HG02943 (cell line): Measurements from ENCODE around the gene IL17D.
"Not testable (repeated sequence)": the region's sequence is repeated elsewhere in the genome, so short reads cannot be mapped to it uniquely, and the experiment has no call there.

Source experiments
- ATAC-seq: cut with Tn5 transposase; IDR thresholded peaks from one replicate; pipeline ENCODE4 v1.9.1; 2021; ENCODE audit warnings: mild to moderate bottlenecking, low read depth, moderate library complexity; ENCODE audit not compliant: unreplicated experiment

IL17D gene, protein sequence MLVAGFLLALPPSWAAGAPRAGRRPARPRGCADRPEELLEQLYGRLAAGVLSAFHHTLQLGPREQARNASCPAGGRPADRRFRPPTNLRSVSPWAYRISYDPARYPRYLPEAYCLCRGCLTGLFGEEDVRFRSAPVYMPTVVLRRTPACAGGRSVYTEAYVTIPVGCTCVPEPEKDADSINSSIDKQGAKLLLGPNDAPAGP

DNA sequence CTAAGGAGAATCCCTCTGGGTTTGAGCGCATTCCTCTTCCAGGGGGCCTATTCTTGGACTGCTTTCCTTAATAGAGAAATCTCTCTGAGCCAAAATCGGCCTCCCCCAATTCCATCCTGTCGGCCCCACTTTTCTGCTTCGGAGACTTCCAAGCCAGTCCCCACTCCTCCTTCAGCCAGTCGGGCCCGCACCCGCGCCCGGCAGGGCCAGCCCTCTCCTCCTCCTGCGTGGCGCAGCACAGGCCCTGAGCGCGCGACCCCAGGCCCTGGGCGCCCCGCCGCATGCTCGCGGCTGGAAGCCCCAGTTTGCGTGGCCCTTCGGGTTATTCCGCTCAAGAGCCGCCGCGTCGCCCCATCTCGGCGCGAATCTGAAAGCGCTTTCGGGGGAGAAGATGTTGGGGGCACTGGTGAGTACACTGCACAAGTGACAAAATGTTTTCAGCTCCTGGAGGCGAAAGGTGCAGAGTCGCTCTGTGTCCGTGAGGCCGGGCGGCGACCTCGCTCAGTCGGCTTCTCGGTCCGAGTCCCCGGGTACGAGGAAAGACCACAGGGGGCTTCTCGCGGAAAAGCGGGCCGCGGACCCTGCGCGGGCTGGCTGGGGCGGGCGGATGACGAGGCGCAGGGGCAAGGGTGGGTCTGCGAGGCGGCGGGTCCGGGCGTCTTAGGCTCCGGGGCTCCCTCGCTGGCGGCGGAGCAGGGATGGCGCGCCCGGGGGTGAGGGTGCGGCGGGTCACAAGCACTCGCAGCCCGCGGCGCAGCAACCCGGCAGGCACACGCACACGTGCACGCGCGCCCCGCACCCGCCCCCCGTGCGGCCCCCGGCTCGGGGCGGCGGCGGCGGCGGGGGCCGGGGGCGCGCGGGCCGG is at the start of gene IL17D:
TSS of gene IL17D (plus strand) at position 785 of the 865 bp plus-strand sequence. CDS start 303 bp downstream, outside the sequence.
- peak; percentile 35 for ATAC-seq

DNA sequence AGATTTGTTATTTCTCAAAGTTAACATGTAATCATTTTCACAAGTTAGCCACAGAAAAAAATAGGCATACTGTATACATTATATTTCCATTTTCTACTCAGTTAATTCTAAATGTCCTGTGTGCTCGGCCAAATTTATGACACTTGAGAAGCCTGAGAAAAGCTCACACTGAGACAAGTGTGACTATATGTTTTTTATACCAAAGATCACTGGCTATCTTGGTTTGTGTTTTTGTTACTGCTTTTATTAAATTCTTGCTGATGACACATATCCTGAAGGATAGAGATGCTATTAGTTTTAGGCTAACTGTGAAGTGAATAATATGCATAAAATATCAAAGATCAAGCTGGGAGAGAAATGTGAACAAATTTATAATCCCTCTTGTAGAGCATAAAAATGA is 49.3 kb upstream of the IL17D start:
- ATAC-seq = no peak

DNA sequence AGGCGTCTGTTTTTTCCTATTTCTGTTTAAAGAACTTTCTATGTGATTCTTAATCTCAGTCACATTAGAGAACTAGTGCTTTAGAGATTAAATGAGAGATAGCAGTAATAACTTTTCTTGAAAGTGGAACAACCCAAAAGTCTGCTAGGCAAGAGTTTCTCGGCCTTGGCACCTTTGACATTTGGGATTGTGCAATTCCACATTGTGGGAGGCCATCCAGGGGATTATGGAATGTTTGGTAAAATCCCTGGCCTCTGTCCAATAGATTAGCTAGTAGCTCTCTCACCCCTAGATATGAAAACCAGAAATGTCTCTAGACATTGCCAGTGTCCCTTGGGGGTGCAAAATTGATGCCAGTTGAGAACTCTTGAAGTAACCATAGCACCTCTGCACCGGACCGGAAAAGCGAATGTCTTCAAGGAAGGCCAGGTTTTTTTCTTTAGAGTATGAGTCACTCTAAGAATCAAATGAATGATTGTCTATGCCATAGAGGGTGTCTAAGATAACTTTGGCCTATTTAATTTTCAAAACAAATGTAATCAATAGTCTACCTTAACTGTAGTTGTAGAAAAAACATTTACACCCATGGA is 45.0 kb upstream of the IL17D start:
- ATAC-seq = no peak

DNA sequence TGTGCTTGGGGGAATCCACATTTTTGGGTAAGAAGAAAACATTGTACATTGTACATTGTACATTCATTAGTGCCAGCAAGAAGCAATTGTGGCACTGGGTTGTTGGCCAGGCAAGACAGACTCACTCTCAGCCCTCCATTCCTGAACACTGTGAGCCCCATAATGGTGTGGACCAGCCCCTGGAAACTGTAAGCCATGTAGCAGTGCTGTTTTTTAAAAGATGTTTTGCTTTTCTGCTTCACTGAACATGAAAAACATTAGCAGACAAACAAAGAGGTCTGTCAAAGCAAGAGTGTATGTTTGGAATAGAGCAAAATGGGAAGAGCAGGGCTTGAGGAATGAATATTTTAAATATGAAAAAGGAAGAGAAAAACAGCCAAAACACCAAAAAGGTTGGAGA is 39.1 kb upstream of the IL17D start:
- ATAC-seq = no peak

DNA sequence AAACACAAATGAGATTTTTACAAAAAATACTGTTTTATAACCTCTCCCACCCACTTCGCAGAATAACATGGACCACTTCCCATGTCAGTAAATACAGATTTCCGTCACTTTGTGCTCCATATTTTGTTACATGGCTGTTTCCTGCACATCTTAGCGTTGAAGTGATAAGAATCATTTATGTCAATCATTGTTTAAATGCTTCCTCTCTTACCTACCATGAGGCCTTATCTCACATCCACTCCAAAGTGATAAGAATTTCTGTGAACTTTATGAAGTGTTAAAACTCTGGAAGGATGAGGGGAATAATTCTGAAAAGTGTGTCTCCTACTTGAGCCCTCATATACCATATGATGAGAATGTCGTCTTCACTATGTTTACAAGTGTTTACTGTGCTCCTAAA is 36.6 kb upstream of the IL17D start:
- no peak for ATAC-seq

DNA sequence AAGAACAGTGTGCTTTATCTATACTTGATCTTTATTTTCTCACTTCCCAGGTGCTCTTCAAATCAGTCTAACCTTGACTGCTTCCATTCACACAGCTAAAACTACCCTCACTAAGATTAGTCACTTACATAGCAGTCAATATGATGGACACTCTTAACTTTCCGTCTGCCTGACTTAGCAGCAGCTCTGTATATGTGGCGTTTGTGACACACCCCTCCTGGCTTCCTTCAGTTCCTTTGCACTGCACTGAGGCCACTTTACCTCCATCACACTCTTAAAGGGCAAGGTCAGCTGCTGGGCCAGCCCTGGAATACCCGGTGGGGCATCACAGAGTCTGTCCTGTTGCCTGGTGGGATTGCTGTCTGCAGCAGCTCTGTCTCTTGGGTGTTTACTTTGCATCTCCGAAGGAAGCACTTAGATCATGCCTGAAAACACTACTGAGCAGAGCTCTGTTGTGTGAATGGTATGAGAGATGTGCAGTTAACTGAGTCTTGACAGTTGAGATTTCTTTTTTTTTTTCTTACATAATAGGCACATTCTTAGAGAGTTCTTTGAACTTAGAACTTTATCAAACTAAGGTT is 35.6 kb upstream of the IL17D start:
- no peak for ATAC-seq

DNA sequence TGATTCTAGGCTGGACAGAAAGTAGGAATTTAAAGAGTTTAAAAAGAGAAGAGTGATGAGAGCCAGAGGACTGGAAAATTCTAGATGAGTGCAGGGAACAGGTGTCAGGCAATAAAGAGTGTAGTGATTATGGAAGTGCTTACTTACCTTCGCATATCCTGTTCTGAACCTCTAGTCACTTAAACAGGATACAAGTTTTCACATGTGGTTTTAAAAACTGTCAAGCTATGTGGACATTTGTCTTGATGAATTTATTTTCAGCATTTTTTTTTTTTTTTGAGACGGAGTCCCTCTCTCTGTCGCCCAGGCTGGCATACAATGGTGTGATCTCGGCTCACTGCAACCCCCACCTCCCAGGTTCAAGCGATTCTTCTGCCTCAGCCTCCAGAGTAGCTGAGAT is 34.3 kb upstream of the IL17D start:
- ATAC-seq = no peak

DNA sequence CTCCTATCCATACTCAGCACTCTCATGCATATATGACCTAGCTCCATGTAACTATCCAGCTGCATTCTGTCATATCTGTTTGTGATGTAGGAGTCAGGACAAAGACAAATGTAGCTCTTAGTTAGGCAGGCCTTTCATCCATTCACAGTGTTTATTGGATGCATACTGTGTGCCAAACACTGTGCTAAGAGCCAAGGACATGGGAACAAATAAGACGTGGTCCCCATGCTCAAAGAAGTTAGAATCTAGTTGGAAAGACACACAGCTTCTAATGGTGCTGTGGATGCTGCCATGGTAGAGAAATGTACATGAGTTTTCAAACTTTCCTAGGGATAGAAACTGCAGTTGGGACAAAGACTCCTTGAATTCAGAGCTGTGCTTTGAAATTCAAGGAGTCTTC is 31.7 kb upstream of the IL17D start:
- no peak for ATAC-seq

DNA sequence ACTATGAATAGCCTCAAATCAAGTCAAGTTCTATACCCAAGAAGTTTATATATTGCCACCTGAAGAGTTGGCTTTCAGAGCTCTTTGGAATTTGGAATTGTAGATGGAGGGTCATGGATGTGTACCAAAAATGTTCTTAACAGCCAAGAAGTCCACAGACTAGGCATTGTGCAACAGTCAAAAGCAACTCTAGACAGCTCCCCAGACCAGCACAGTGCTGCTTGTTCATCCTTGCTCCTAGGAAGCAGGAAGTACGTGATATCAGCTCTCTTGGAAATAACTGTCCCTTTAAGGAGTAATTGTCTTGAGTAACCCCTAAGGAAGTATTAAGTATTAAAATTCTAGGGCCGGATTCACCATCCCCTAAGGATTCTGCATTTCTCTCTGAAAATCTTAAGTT is 30.7 kb upstream of the IL17D start:
- ATAC-seq = no peak

DNA sequence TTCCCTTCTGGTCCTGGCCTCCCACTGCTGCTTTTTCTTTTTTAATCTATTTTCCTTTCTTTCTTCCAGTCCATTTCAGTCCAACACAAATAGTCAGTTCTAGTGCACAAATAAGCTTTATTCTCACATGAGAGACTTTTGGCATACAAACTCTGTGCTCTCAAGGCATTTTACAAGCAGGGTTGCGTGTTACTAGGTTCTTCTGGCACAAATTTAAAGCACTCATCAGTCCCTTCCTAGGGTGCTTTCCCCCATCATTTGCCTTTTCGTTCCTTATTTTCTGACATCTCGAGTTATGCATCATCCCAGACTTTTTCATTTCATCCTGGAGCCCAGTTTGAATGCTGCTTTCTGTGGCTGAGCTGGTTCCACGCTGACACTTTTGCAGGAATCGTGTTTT is 29.8 kb upstream of the IL17D start:
- ATAC-seq = no peak

DNA sequence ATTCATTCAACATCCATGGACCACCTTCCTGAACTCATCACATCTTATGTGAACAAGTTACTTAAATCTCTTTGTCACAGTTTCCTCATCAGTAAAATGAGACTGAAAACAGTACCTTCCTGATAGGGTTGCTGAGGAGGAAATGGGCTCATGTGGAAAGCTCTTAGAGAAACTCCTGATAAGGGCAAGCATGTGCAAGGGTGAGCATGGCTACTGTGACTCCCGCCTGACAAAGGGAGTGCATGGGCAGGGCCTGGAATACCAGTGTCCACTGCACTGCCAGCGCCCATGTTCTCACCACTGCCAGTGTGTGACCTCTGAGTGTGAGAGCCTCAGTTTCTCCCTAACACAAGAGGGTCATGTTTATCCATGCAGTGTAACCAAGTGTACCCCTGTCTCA is 27.3 kb upstream of the IL17D start:
- ATAC-seq = no peak

DNA sequence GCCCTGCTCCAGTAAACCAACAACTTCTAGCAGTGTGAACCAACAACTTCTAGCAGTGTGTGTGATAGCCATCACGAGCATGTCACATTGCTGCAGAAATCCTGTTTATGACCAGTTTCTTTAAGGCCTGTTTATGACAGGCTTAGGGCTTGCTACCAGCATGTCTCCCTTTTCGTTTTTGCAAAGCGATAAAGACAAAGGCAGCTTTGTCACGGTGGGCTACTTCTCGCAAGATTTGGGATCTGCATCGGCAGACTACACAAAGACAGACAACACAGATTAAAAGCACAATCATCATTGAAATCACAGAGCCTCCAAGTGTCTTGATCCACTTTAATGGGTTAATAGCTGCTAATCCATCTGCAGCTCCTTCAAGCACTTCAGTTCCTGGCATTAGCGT is 24.9 kb upstream of the IL17D start:
- not testable (repeated sequence) for ATAC-seq

DNA sequence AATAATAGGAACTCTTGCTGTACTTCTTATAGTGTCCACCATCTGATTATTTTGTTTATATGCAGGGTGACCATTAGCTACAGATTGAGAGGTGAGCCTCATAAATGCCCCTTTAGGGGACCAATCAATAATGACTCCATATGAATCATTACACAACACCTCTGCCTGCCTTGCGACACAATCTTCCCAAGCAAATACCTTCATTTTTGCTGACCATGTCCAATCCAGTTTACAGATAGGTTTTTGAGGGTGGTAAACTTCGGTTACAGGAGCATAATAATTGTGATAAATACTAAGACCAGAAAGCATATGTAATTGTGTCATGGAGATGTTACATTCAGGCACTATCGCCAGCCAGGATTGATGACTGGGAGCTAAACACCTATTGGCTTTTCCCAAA is 23.6 kb upstream of the IL17D start:
- ATAC-seq = no peak

DNA sequence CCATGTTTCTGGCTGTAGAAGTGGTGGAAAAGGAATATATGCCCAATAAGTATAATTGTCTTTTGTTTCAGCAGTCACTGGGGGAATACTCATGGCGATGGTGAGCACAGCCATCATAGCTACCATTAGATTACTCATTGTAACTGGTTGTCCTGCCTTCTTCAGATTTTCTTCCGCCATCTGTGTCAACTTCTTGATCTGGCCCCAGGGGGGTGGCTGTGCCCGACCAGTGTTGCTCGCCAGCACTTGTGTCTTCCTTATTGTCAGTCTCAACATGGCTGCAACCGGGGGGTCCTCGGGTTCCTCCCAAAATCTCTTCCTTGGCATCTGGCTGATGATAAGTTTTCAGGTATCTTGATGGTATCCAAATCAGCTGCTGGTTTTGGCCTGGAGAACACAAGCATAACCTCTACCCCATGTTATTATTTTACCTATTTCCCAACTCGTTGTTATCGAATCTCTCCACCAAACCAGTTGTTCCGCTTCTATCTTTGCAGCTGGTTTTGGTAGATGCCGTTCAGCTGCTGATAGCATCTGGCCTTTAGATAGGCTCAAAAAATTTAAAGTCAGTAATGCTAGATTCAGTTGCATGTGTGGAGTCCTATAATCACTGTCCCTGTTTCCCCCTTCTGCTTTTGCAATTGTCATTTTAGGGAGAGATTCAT is 23.0 kb upstream of the IL17D start:
- no peak for ATAC-seq

DNA sequence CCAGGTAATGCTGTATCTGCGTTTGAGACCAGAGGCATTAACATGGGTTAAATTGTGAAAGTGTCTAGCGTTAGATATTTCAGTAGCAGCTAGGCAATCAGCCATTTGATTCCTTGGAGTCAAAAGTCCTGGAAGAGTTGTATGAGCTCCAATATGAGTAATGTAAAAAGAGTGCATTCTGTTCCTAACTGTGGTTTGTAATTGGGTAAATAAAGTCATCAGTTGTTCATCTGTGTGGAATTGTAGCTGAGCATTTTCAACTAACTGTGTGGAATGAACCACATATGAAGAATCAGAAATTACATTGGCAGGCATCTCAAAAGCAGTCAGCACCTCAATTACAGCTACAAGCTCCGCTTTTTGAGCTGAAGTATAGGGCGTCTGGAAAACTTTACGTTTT is 22.0 kb upstream of the IL17D start:
- ATAC-seq = not testable (repeated sequence)

DNA sequence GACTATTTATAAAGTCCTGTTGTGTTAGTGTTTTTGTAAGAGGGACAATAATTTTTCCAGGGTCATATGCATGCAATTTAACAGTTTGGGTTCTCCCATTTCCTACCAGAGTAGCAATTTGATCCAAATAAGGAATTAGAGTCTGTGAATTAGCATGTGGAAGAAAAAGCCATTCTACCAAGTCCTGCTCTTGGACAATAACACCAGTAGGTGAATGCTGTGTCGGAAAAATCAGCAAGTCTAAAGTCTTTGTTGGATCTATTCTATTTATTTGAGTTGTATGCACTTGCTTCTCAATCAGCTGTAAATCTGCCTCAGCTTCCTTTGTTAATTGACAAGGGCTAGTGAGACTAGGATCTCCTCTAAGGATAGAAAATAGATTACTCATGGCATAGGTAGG is 21.4 kb upstream of the IL17D start:
- ATAC-seq = no peak

DNA sequence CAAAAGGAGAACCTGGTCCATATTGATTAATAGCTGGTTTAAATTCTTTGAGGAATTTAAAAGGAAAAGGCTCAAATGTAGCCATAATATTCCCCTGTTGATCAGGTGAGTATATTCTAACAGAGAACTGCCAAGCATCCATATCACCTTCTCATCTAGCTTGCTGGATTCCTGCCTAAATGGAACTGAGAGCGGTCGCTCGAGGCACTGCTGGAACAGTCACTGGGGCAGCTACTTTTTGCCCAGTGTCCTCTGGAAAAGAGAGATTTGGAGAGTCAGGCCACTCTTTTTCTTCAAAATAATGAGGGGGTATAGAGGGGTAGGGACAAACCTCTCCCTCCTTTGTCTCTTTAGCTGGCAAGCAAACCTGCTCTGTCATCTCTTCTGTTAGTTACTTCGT is 19.5 kb upstream of the IL17D start:
- ATAC-seq = no peak

DNA sequence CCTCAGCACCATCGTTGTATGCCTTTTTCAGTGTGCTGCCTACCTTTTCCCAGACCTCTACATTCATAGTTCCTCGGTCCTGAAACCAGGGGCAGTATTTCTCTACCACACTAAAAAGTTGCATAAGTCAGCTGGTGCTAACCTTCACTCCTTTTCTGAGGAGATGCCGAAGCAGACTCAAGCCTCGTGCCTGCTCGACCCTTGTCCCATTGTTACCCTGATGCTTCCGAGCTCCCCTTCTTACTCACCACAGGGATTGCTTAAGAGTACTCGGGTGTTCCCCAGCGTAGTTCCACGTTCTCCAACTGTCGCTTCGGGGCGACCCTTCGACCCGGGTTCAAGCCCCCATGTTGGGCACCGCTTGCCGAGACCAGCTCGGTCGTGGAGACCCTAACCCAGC is 19.0 kb upstream of the IL17D start:
- no peak for ATAC-seq

DNA sequence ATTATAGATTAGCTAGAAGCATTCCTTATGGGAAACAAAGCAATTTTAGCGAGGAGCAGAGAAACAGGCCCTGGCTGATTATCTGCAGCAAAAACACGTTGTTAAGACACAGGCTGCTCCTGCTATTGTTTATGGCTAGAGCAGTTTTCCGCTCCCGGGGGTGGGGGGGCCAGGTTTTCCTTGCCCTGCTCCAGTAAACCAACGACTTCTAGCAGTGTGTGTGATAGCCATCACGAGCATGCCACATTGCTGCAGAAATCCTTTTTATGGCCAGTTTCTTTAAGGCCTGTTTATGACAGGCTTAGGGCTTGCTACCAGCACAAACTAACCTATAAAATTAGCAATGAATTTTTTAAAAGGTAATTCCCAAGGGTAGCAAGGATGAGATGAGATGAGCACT is 18.4 kb upstream of the IL17D start:
- ATAC-seq = no peak

DNA sequence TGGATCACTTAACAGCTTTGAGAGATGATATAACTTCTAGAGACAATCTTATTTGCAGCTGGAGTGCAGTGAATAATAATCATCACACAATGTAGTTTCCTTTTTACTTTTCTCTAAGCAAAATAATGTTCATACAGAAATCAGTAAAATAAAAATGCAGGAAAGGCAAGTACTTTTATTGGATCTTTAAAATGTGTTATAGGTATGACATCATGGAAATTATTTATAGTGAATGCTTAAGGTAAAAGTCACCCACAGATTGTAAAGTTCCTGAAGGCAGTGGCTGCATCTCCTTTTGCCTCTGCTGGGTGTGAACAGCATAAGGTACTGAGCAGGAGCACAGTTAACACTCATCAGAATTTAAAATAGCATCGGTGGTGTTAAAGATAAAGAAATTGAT is 17.3 kb upstream of the IL17D start:
- ATAC-seq = no peak
